Endothelial cell of umbilical vein (primary cell): ENCODE results near the gene MFN2. TPM values are rescaled to one million over a fixed set of nuclear protein-coding genes. Genes with fewer than 3 reads are reported as not detected.
"Not testable (repeated sequence)": the region's sequence is repeated elsewhere in the genome, so short reads cannot be mapped to it uniquely, and the experiment has no call there.

Source experiments
- BruUV-seq: library from RNA; stranded (reverse); fragments of 400-500 nt; replicated peaks from 2 replicates; lab custom pipeline; 2021; lab: Mats Ljungman, UMichigan
- CTCF ChIA-PET: fragments of 300-600, 350-600 bp; sonication (Branson Sonifier 250); formaldehyde crosslinking; loops from one replicate; lab custom pipeline; 2021; ENCODE audit warnings: antibody characterized with exemption, inconsistent platforms; lab: Charles Lee
- POLR2A ChIA-PET: fragments of 300-600, 350-600 bp; sonication (Branson Sonifier 250); formaldehyde crosslinking; loops from one replicate; lab custom pipeline; 2021; ENCODE audit warnings: antibody characterized with exemption, inconsistent platforms; lab: Charles Lee
- DNase-seq: peaks from one replicate; pipeline ENCODE4 v3.0.0-alpha.2; 2011; ENCODE audit warnings: low read depth, low spot score
- FAIRE-seq: peaks from 2 replicates; lab custom pipeline; 2011; peaks lifted over from hg19 to GRCh38; lab: Jason Lieb, UNC
- H2AFZ ChIP-seq: 2 replicates; pipeline ENCODE4 v1.6.0; 2012; ENCODE audit warnings: low read depth, low read length, control low read depth, inconsistent platforms
- H3K27ac ChIP-seq: 2 replicates; pipeline ENCODE4 v1.5.1; 2011; ENCODE audit warnings: low read depth, mild to moderate bottlenecking, control low read depth, low read length, moderate library complexity; ENCODE audit not compliant: insufficient read depth
- H3K27me3 ChIP-seq, 2 experiments: 2 replicates each; pipeline versions ENCODE4 v1.6.0 to v1.6.1; 2011; ENCODE audit warnings: low read length in 2 of 2, mixed read lengths in 1 of 2; ENCODE audit not compliant: control insufficient read depth in 2 of 2, insufficient read depth in 2 of 2
- H3K36me3 ChIP-seq, 2 experiments: 2 replicates in 1 of 2; 3 replicates in 1 of 2; pipeline ENCODE4 v1.5.1; 2011; ENCODE audit warnings: low read length in 2 of 2, mild to moderate bottlenecking in 1 of 2, moderate library complexity in 1 of 2; ENCODE audit not compliant: control insufficient read depth in 2 of 2, insufficient read depth in 2 of 2; ENCODE audit errors: extremely low read depth in 1 of 2
- H3K4me1 ChIP-seq: 3 replicates; pipeline ENCODE4 v1.5.1; 2011; ENCODE audit warnings: mild to moderate bottlenecking, low read length; ENCODE audit not compliant: control insufficient read depth, insufficient read depth; ENCODE audit errors: extremely low read depth
- H3K4me2 ChIP-seq: 2 replicates; pipeline ENCODE4 v1.6.1; 2011; ENCODE audit warnings: low read length, control low read depth, mixed read lengths; ENCODE audit not compliant: insufficient read depth
- H3K4me3 ChIP-seq, 3 experiments: fragments of 200-600 bp in 1 of 3; sonication (generic), shearing (Covaris generic) in 1 of 3; replicated peaks in 1 of 3; 2 replicates each; pipeline ENCODE4 v1.5.1; 2011 to 2016; ENCODE audit warnings: control low read depth in 3 of 3, low read length in 3 of 3, mild to moderate bottlenecking in 2 of 3, inconsistent platforms in 1 of 3, low read depth in 1 of 3, moderate library complexity in 1 of 3; ENCODE audit not compliant: insufficient read depth in 1 of 3
- H3K79me2 ChIP-seq: 2 replicates; pipeline ENCODE4 v1.6.0; 2012; ENCODE audit warnings: low read length, inconsistent platforms; ENCODE audit not compliant: control insufficient read depth, insufficient read depth
- H3K9ac ChIP-seq: replicated peaks from 2 replicates; pipeline ENCODE3; 2011; ENCODE audit warnings: low read length, control low read depth; ENCODE audit not compliant: insufficient read depth; ENCODE audit errors: extremely low read depth
- H3K9me1 ChIP-seq: replicated peaks from 3 replicates; pipeline ENCODE4 v1.6.0; 2011; ENCODE audit warnings: mild to moderate bottlenecking, low read length; ENCODE audit not compliant: control insufficient read depth, insufficient read depth; ENCODE audit errors: extremely low read depth
- H3K9me3 ChIP-seq: replicated peaks from 2 replicates; pipeline ENCODE4 v1.5.1; 2012; ENCODE audit warnings: low read length, inconsistent platforms; ENCODE audit not compliant: control insufficient read depth, insufficient read depth
- H4K20me1 ChIP-seq: replicated peaks from 2 replicates; pipeline ENCODE3; 2011; ENCODE audit warnings: mild to moderate bottlenecking, low read length; ENCODE audit not compliant: control insufficient read depth, insufficient read depth; ENCODE audit errors: extremely low read depth
- CTCF ChIP-seq, 2 donors: IDR thresholded peaks; 1 replicate in 1 of 2; 2 replicates in 1 of 2; pipeline ENCODE4 v1.5.1; 2011; ENCODE audit warnings: low read length in 2 of 2, mild to moderate bottlenecking in 2 of 2, moderate library complexity in 2 of 2, control low read depth in 1 of 2, inconsistent platforms in 1 of 2, low read depth in 1 of 2; ENCODE audit not compliant: insufficient read depth in 1 of 2; ENCODE audit errors: extremely low read depth in 1 of 2
- EZH2 ChIP-seq: IDR thresholded peaks from 2 replicates; pipeline ENCODE4 v1.6.1; 2012; ENCODE audit warnings: borderline replicate concordance, low read depth, mild to moderate bottlenecking, moderate library complexity, low read length, inconsistent platforms; ENCODE audit not compliant: severe bottlenecking
- FOS ChIP-seq: IDR thresholded peaks from 2 replicates; pipeline ENCODE4 v1.6.1; 2011; ENCODE audit warnings: mild to moderate bottlenecking, low read length, moderate library complexity, borderline replicate concordance; ENCODE audit not compliant: insufficient read depth
- GATA2 ChIP-seq: IDR thresholded peaks from 2 replicates; pipeline ENCODE4 v1.7.0; 2011; ENCODE audit warnings: low read depth, mild to moderate bottlenecking, moderate library complexity, mixed read lengths, low read length; ENCODE audit not compliant: insufficient read length, insufficient read depth
- JUN ChIP-seq: IDR thresholded peaks from 2 replicates; pipeline ENCODE4 v1.6.1; 2011; ENCODE audit warnings: borderline replicate concordance, low read depth; ENCODE audit not compliant: insufficient read length, insufficient read depth
- MAX ChIP-seq: IDR thresholded peaks from 2 replicates; pipeline ENCODE4 v1.6.1; 2011; ENCODE audit not compliant: insufficient read depth, insufficient read length
- MYC ChIP-seq: IDR thresholded peaks from one replicate; pipeline ENCODE4 v1.6.1; 2011; ENCODE audit warnings: mild to moderate bottlenecking, low read depth, low read length
- POLR2A ChIP-seq: IDR thresholded peaks from 2 replicates; pipeline ENCODE4 v1.6.1; 2012; ENCODE audit warnings: low read depth, mild to moderate bottlenecking, control low read depth, low read length
- POLR2AphosphoS5 ChIP-seq: IDR thresholded peaks from 2 replicates; pipeline ENCODE4 v1.6.1; 2012; ENCODE audit warnings: low read depth, mild to moderate bottlenecking, control low read depth, low read length, moderate library complexity; ENCODE audit not compliant: insufficient read depth
- dilution Hi-C: fragments of 300-500 bp; cut with MboI; formaldehyde crosslinking; loops from one replicate; pipeline ENCODE4 v1.15.0; 2019; ENCODE audit warnings: low sequenced_read_pairs; ENCODE audit not compliant: extremely low pct_ligation_motif_present
- intact Hi-C: fragments of 100-400 bp; cut with micrococcal nuclease; formaldehyde crosslinking; loops from one replicate; pipeline ENCODE4 v1.10.0; 2022
- polyA plus RNA-seq, 4 experiments: library from polyadenylated mRNA; depleted of rRNA in 3 of 4; stranded (reverse) in 3 of 4; unstranded in 1 of 4; fragments of >200 nt; gene quantifications; 2 replicates each; pipeline versions ENCODE4 v1.2.1 to v1.2.3, GENCODE V29; 2011 to 2012; ENCODE audit warnings: missing spikeins in 1 of 4
- total RNA-seq: library from RNA; stranded (reverse); gene quantifications from 2 replicates; pipeline ENCODE4 v1.2.3, GENCODE V29; 2021

The MFN2 gene
- total and polyA plus RNA-seq, 2 donors (not counting 3 experiments of a cell fraction or from before 2014, with no cell fraction given), result 51.4 to 82.4 TPM

- H3K9ac ChIP-seq, H3K4me1 ChIP-seq, H3K9me3 ChIP-seq, H3K27me3 ChIP-seq, POLR2A ChIA-PET, dilution Hi-C loops, H3K4me3 ChIP-seq, H3K27ac ChIP-seq, DNase-seq, H3K79me2 ChIP-seq, intact Hi-C loops, H2AFZ ChIP-seq, H3K4me2 ChIP-seq, H4K20me1 ChIP-seq, FAIRE-seq, H3K9me1 ChIP-seq, CTCF ChIA-PET, BruUV-seq: not testable (repeated sequence)
- H3K36me3 ChIP-seq, result peaks cover 15 to 61% of the 10 kb centered on the region in 2 experiments
Measured at GRCh38 chr1:12008355-12008754, 28.1 kb downstream of the MFN2 start.

- no peak for FAIRE-seq
- Histone ChIP-seq H3K9me1 (no peaks in the 10 kb centered on the region), H2AFZ (no peak overlapping the region), H3K4me2 (no peak overlapping the region), H3K9me3 (no peaks in the 10 kb centered on the region), H3K36me3 (peaks cover 13 to 52% of the 10 kb centered on the region in 2 experiments), H3K79me2 (no peaks in the 10 kb centered on the region), H3K27ac (no peak overlapping the region), H3K27me3 (no peaks in the 10 kb centered on the region), H3K9ac (no peak overlapping the region), H4K20me1 (no peaks in the 10 kb centered on the region), H3K4me3 (no peak overlapping the region), H3K4me1 (no peaks in the 10 kb centered on the region)
- dilution Hi-C loops (no loop called here), intact Hi-C loops (no loop called here)
- TF ChIP-seq MYC (no peak), FOS (no peak), POLR2A (no peak), MAX (no peak), GATA2 (no peak), EZH2 (no peak), JUN (no peak), CTCF (IDR thresholded peaks at IDR 0.05; ENCODE audit: extremely low read depth in 1 of 2, insufficient read depth in 1 of 2, low read depth in 1 of 2, low read length in 2 of 2) (no peak), POLR2AphosphoS5 (no peak)
- BruUV-seq, result no TSS peak
- POLR2A ChIA-PET, result interaction anchor here (0.6 kb wide), 1 partner anchor 209 kb away, joined by 12 read pairs; no protein-coding TSS in a partner anchor
- CTCF ChIA-PET, result no interaction called here
- DNase-seq, result no peak
Measured at GRCh38 chr1:12009318-12009947, 29.2 kb downstream of the MFN2 start.
